ENCODE measurements around the gene SBNO1.

The SBNO1 gene

GRCh38 chr12:123288751-123289346 lies 75.8 kb downstream of the SBNO1 start:
- Histone ChIP-seq H3K27me3 (ENCODE audit: low read length) (no peaks in the 10 kb centered on the region), H3K9ac (ENCODE audit: low read length) (no peak overlapping the region), H3K9me2 (replicated peaks; ENCODE audit: insufficient read depth, low read length) (no peaks in the 10 kb centered on the region), H3K27ac (ENCODE audit: low read depth, low read length) (no peak overlapping the region), H4K20me1 (ENCODE audit: low read depth, low read length) (no peaks in the 10 kb centered on the region), H3K79me2 (ENCODE audit: insufficient read depth, low read length) (no peaks in the 10 kb centered on the region), H3F3A (ENCODE audit: insufficient read depth) (no peaks in the 10 kb centered on the region; the same call in 1 of the 2 replicates), H3K4me3 (ENCODE audit: insufficient read depth, low read length, poor library complexity, severe bottlenecking) (no peak overlapping the region), H3K4me2 (ENCODE audit: low read depth, low read length, poor library complexity, severe bottlenecking) (no peak overlapping the region), H3K36me3 (ENCODE audit: low read length) (0 out of 2 replicates have a peak, but pooled peaks cover 2% of the 10 kb centered on the region), H3K9me3 (ENCODE audit: insufficient read depth, low read length) (no peaks in the 10 kb centered on the region), H2AFZ (ENCODE audit: low read depth, low read length, severe bottlenecking) (no peak overlapping the region)
- TF ChIP-seq EZH2phosphoT487 (conservative IDR thresholded peaks at IDR 0.05; ENCODE audit: low read length), result no peak

GRCh38 chr12:123286652-123287373 lies 77.8 kb downstream of the SBNO1 start:
- H3K9me3 ChIP-seq (ENCODE audit: insufficient read depth, low read length), result no peaks in the 10 kb centered on the region
- no peak overlapping the region for H3K27ac ChIP-seq (ENCODE audit: low read depth, low read length)
- H3K4me3 ChIP-seq (ENCODE audit: insufficient read depth, low read length, poor library complexity, severe bottlenecking), result no peak overlapping the region
- no peaks in the 10 kb centered on the region for H3K36me3 ChIP-seq (ENCODE audit: low read length)
- TF ChIP-seq EZH2phosphoT487 (conservative IDR thresholded peaks at IDR 0.05; ENCODE audit: low read length) (no peak), CTCF (IDR thresholded peaks at IDR 0.05; ENCODE audit: insufficient read depth, low read length, poor library complexity, severe bottlenecking) (no peak)
- H3K9ac ChIP-seq (ENCODE audit: low read length), result no peak overlapping the region
- no peaks in the 10 kb centered on the region for H3K79me2 ChIP-seq (ENCODE audit: insufficient read depth, low read length)
- H2AFZ ChIP-seq (ENCODE audit: low read depth, low read length, severe bottlenecking), result no peak overlapping the region
- H3K27me3 ChIP-seq (ENCODE audit: low read length), result no peaks in the 10 kb centered on the region
- no peaks in the 10 kb centered on the region for H3K9me2 ChIP-seq (replicated peaks; ENCODE audit: insufficient read depth, low read length)
- H3K4me2 ChIP-seq (ENCODE audit: low read depth, low read length, poor library complexity, severe bottlenecking), result no peak overlapping the region
- no peaks in the 10 kb centered on the region for H3F3A ChIP-seq (ENCODE audit: insufficient read depth)
- no peaks in the 10 kb centered on the region for H4K20me1 ChIP-seq (ENCODE audit: low read depth, low read length)

- H3K27ac ChIP-seq (ENCODE audit: low read depth, low read length), result no peak overlapping the region
- TF ChIP-seq EZH2phosphoT487 (conservative IDR thresholded peaks at IDR 0.05; ENCODE audit: low read length) (no peak), CTCF (IDR thresholded peaks at IDR 0.05; ENCODE audit: insufficient read depth, low read length, poor library complexity, severe bottlenecking) (no peak)
- no peak overlapping the region for H2AFZ ChIP-seq (ENCODE audit: low read depth, low read length, severe bottlenecking)
- H3K27me3 ChIP-seq (ENCODE audit: low read length), result no peaks in the 10 kb centered on the region
- H3K9ac ChIP-seq (ENCODE audit: low read length), result no peak overlapping the region
- no peak overlapping the region for H3K4me3 ChIP-seq (ENCODE audit: insufficient read depth, low read length, poor library complexity, severe bottlenecking)
- H3K9me3 ChIP-seq (ENCODE audit: insufficient read depth, low read length), result no peaks in the 10 kb centered on the region
- no peak overlapping the region for H3K4me2 ChIP-seq (ENCODE audit: low read depth, low read length, poor library complexity, severe bottlenecking)
- H4K20me1 ChIP-seq (ENCODE audit: low read depth, low read length), result no peaks in the 10 kb centered on the region
- H3K9me2 ChIP-seq (replicated peaks; ENCODE audit: insufficient read depth, low read length), result no peaks in the 10 kb centered on the region
- no peaks in the 10 kb centered on the region for H3K79me2 ChIP-seq (ENCODE audit: insufficient read depth, low read length)
- H3F3A ChIP-seq (ENCODE audit: insufficient read depth), result no peaks in the 10 kb centered on the region
- H3K36me3 ChIP-seq (ENCODE audit: low read length), result no peaks in the 10 kb centered on the region
Observed at GRCh38 chr12:123284669-123285068, 80.0 kb downstream of the SBNO1 start.

- no peaks in the 10 kb centered on the region for H3K9me2 ChIP-seq (replicated peaks; ENCODE audit: insufficient read depth, low read length)
- H3K27me3 ChIP-seq (ENCODE audit: low read length), result no peaks in the 10 kb centered on the region
- H3K4me3 ChIP-seq (ENCODE audit: insufficient read depth, low read length, poor library complexity, severe bottlenecking), result no peak overlapping the region
- no peaks in the 10 kb centered on the region for H3K79me2 ChIP-seq (ENCODE audit: insufficient read depth, low read length)
- H3K27ac ChIP-seq (ENCODE audit: low read depth, low read length), result no peak overlapping the region
- H3K9me3 ChIP-seq (ENCODE audit: insufficient read depth, low read length), result no peaks in the 10 kb centered on the region
- TF ChIP-seq EZH2phosphoT487 (conservative IDR thresholded peaks at IDR 0.05; ENCODE audit: low read length) (no peak), CTCF (IDR thresholded peaks at IDR 0.05; ENCODE audit: insufficient read depth, low read length, poor library complexity, severe bottlenecking) (no peak)
- no peak overlapping the region for H3K9ac ChIP-seq (ENCODE audit: low read length)
- no peaks in the 10 kb centered on the region for H4K20me1 ChIP-seq (ENCODE audit: low read depth, low read length)
- H3F3A ChIP-seq (ENCODE audit: insufficient read depth), result no peaks in the 10 kb centered on the region
- H3K36me3 ChIP-seq (ENCODE audit: low read length), result no peaks in the 10 kb centered on the region
- H2AFZ ChIP-seq (ENCODE audit: low read depth, low read length, severe bottlenecking), result no peak overlapping the region
- no peak overlapping the region for H3K4me2 ChIP-seq (ENCODE audit: low read depth, low read length, poor library complexity, severe bottlenecking)
Observed at GRCh38 chr12:123283461-123283860, 81.2 kb downstream of the SBNO1 start.
